Measurements from ENCODE around the gene COL6A1.
A peak's percentile ranks its signal among the peaks of the same experiment; 100 is the strongest.
"Not testable (repeated sequence)": the region's sequence is repeated elsewhere in the genome, so short reads cannot be mapped to it uniquely, and the experiment has no call there.

Gene COL6A1

GRCh38 chr21:45999581-46000181, 18.1 kb downstream of the COL6A1 start:
- TF ChIP-seq JUND (IDR thresholded peaks at IDR 0.05; ENCODE audit: low read depth) = no peak
- DNase-seq (ENCODE audit: low read depth in 1 of 2, low spot score in 1 of 2) = no peak
- in situ Hi-C loops (cut with HindIII; ENCODE audit: low pct_unique_long_range_greater_than_20kb, low sequenced_read_pairs) = no loop called here

GRCh38 chr21:46000182-46000730, 18.7 kb downstream of the COL6A1 start:
- in situ Hi-C loops (cut with HindIII; ENCODE audit: low pct_unique_long_range_greater_than_20kb, low sequenced_read_pairs) = no loop called here

GRCh38 chr21:46000731-46001641, 19.4 kb downstream of the COL6A1 start:
- no peak for TF ChIP-seq JUND (IDR thresholded peaks at IDR 0.05; ENCODE audit: low read depth)
- in situ Hi-C loops (cut with HindIII; ENCODE audit: low pct_unique_long_range_greater_than_20kb, low sequenced_read_pairs) = no loop called here
- no peak for DNase-seq (ENCODE audit: low read depth in 1 of 2, low spot score in 1 of 2)

More at GRCh38 chr21:46000182-46000730, 18.7 kb downstream of the COL6A1 start:
- no peak for DNase-seq (ENCODE audit: low read depth in 1 of 2, low spot score in 1 of 2)
- TF ChIP-seq JUND (IDR thresholded peaks at IDR 0.05; ENCODE audit: low read depth) = no peak

- peak in 1 of 2 experiments; percentile 23 for DNase-seq (ENCODE audit: low read depth in 1 of 2, low spot score in 1 of 2)
- no peak for TF ChIP-seq JUND (IDR thresholded peaks at IDR 0.05; ENCODE audit: low read depth)
Measured at GRCh38 chr21:46001821-46002681, 20.5 kb downstream of the COL6A1 start.

GRCh38 chr21:46002841-46003574, 21.4 kb downstream of the COL6A1 start:
- TF ChIP-seq JUND (IDR thresholded peaks at IDR 0.05; ENCODE audit: low read depth) = no peak
- no peak for DNase-seq (ENCODE audit: low read depth in 1 of 2, low spot score in 1 of 2)
- in situ Hi-C loops (cut with HindIII; ENCODE audit: low pct_unique_long_range_greater_than_20kb, low sequenced_read_pairs) = no loop called here

More at GRCh38 chr21:46001821-46002681, 20.5 kb downstream of the COL6A1 start:
- in situ Hi-C loops (cut with HindIII; ENCODE audit: low pct_unique_long_range_greater_than_20kb, low sequenced_read_pairs) = no loop called here

GRCh38 chr21:46003575-46004007, 22.0 kb downstream of the COL6A1 start:
- no peak for TF ChIP-seq JUND (IDR thresholded peaks at IDR 0.05; ENCODE audit: low read depth)
- in situ Hi-C loops (cut with HindIII; ENCODE audit: low pct_unique_long_range_greater_than_20kb, low sequenced_read_pairs) = no loop called here
- no peak for DNase-seq (ENCODE audit: low read depth in 1 of 2, low spot score in 1 of 2)

- no peak for TF ChIP-seq JUND (IDR thresholded peaks at IDR 0.05; ENCODE audit: low read depth)
- in situ Hi-C loops (cut with HindIII; ENCODE audit: low pct_unique_long_range_greater_than_20kb, low sequenced_read_pairs) = no loop called here
- DNase-seq (ENCODE audit: low read depth in 1 of 2, low spot score in 1 of 2) = no peak
Measured at GRCh38 chr21:46004168-46004861, 22.7 kb downstream of the COL6A1 start.

- in situ Hi-C loops (cut with HindIII; ENCODE audit: low pct_unique_long_range_greater_than_20kb, low sequenced_read_pairs) = no loop called here
- no peak for DNase-seq (ENCODE audit: low read depth in 1 of 2, low spot score in 1 of 2)
- TF ChIP-seq JUND (IDR thresholded peaks at IDR 0.05; ENCODE audit: low read depth) = no peak
Measured at GRCh38 chr21:46005081-46005480, 23.5 kb downstream of the COL6A1 start.

GRCh38 chr21:46005481-46005881, 23.9 kb downstream of the COL6A1 start:
- TF ChIP-seq JUND (IDR thresholded peaks at IDR 0.05; ENCODE audit: low read depth) = no peak
- no peak for DNase-seq (ENCODE audit: low read depth in 1 of 2, low spot score in 1 of 2)
- in situ Hi-C loops (cut with HindIII; ENCODE audit: low pct_unique_long_range_greater_than_20kb, low sequenced_read_pairs) = no loop called here

- in situ Hi-C loops (cut with HindIII; ENCODE audit: low pct_unique_long_range_greater_than_20kb, low sequenced_read_pairs); DNase-seq (ENCODE audit: low read depth in 1 of 2, low spot score in 1 of 2): not testable (repeated sequence)
Measured at GRCh38 chr21:46005894-46006546, 24.4 kb downstream of the COL6A1 start.
